GM19035 (cell line): Measurements from ENCODE around the gene LRRC23.
A peak's percentile ranks its signal among the peaks of the same experiment; 100 is the strongest.

Experiments
- ATAC-seq: cut with Tn5 transposase; IDR thresholded peaks from one replicate; pipeline ENCODE4 v1.9.1; 2021; ENCODE audit not compliant: unreplicated experiment

LRRC23 gene

DNA sequence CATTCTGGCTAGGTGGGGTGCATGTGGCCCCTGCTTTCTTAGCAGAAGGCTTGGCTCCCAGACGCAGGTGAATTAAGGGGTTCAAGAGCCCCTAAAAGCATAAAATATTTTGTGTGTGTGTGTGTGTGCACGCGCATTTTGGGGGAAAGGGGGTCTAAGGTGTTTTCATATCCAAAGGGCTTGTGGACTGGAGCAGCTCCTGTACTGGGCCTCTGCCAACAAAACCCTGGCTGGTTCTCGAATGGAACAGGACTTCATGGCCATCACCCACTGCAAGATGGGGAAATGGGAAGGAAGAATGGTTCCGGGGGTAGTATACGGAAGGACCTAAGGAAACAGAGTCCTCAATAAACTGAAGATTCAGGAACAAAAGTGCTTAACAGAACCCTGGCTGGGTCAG is 19.2 kb downstream of the LRRC23 start:
- no peak for ATAC-seq

DNA sequence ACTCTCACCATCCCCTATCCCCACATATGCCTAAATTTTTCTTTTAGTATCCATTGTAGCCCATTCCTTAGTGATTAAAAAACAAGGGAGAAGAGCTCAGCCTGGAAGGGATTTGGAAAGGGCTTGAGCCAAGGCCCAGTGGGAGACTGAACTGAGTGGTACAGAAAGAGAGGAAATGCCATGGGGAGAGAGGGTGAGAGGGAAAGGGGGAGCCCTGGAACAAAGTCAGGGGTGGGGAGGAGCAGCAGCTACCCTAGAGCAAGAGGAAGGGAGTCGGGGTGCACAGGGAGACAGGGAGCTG is 20.6 kb downstream of the LRRC23 start:
- ATAC-seq = no peak

DNA sequence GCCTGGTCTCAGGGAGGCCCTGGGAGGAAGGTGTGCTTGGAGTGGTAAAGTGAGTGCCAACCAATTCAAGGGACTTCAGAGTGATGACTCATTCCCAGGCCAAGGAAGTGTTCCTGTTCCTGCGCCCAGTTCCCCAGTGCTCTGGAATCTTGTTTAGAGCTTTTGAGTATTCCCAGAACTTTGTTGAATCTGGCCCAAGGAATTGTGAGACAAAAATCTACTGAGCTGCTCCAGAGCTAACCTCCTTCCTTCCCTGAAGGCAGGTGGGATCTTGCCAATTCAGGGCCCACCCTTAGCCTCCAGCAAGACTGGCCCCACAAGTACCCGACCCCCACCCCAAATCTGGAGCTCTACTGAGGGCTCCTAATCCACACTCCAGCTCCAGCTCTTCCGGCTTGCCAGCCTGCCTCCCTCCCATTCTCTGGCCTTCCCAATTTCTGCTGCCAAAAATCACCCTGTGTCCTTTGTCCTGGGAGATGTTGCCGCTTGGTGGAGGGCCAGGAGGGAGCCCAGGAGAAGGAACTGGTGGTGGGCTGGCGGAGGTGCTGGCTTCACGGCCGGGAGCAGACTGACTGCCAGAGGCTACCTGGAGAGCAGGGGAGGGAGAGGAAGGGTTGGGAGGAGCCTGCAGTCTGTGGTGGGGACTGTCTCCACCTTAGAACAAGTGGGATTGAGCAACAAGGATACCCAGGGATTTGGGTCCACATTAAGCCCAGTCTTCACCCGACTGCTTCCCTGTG is 21.1 kb downstream of the LRRC23 start:
- ATAC-seq = no peak

DNA sequence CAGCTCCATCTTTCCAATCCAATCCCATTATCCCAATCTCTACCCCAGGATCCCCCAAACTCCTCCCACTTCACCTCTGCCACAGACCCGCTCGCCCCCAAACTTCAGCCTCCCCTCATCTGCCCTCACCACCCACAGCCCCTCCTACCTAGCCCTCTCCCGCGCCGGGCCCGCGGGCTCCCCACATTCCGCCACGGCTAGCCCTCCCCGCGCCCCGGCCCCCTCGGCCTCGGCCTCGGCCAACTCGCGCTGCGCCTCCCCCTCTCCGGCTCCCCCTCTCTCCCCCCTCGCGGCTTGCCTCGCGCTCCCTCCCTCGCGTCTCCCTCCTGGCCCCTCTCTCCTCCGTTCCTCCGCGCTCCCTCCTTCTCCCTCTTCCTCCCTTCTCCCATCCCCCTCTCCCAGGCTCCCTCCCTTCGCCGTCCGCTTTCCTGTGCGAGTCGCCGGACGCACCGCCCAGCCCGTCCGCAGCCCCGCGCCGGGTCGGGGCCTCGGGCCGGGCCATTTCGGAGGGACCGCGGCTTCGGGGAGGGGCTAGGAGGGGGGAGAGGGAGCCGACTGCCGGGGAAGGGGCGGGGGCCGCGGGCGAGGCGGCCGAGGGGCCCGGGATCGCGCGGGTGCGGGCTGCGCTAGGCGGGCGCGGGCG is 22.9 kb downstream of the LRRC23 start, which contains the start of gene ATN1:
Gene ATN1 (plus strand): TSS at position 581 of the 643 bp plus-strand sequence. CDS start 6,043 bp downstream, outside the sequence.
- ATAC-seq = no peak

DNA sequence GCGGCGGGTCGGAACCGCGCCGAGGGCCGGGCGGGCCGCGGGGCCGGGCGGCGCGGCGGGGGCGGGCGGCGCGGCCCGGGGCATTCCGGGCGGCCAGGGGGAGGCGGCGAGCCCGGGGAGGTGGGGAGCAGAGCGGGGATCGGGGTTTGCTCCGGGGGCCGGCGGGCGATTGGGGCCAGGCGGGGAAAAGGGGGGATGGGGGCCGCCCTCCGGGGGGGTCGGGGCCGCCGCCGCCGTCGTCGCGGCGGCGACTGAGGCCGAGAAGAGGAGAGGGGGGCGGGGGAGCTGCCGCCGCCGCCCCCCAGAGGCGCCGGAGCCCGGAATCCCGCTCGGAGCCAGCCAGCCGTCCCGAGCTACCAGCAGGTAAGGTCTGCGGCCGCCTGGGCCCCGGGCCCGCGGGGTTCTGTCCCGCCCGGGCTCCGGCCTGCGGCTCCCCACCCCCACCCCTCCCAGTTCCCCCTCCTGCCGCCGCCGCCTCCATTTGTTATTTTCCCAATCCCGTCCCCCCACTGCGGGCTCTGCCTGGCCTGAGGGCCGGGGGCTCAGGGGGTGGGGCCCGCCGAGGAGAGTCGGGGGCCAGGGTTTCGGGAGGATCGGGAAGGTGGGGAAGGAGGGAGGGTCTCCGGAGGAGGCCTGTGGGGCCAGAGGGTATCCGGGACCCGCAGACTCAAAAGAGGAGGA is 23.5 kb downstream of the LRRC23 start:
- ATAC-seq = no peak

DNA sequence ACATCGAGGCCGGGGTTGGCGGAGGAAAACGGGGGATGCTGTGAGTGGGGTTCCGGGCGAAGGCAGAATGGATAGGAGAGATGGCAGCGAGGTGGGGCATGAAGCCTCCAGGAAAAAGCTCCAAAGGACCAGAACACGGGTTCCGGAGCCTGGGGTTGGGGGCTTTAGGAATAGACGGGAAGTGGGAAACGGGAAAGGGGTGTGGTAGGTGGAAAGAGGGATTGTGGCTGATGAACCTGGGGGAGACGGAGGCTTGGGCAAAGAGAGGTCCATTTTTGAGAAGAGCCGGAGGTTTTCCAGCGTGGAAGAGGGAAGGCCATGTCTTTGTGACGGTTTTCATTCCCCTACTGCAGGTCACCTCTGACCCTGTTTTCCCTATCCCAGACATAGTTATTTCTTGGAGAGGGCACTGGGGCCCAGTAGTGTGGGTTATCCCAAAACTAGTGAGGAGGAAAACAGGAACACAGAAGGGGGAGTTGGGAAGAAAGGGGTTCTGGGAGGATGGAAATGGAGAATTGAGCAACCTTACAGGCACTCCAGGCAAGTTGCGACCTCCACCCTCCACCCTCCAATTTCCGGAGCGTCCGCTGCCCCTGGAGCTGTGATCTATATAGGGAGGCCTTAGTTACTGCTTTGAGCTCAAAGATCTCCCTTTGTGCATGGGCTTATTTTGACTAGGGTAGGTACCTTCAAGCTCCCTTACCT is 24.2 kb downstream of the LRRC23 start:
- ATAC-seq = no peak

DNA sequence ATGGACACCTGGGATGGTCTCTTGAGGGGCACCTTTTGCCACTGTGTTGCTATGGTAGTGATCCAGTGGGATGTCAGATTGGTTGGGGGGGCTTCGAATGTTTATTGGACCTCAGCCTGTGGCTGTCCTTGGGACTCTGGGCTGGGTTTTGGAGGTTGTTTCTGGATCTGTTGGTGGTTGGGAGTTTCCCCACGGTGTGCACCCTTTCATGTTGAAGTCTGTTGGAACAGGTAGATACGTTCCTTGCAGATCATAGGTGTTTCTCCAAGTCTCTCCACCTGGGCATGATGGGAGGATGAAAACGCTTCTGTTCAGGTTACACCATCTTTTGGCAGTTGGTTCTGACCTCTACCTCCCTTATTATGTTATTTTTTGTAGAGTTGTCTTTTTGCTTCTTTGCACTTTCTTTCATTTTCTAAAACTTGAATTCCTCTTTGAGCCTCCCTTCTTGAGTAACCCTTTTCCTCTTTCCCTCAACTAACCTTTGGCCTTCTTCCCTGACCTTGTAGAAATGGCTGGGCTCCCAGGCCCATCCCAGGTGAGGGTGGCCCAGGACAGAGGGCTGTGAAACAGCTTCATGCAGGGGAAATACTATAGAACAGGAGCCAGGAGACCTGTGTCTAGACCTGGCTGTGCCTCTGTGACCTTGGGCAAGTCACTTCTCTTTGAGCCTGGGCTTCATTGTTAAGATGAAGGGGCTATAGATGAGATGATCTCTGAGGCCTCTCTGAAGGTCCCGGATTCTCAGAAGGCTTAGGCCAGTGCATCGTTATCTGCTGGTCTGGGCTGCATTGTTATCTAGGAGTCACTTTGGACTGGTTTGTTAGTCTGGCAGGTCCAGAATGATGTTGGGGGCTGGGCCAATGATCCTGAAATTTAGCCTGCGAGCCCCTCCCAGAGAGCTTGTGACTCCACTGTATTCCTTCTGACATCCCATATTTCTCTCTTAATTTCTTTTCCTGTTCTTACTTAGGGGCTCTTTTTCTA is 25.1 kb downstream of the LRRC23 start:
- no peak for ATAC-seq

DNA sequence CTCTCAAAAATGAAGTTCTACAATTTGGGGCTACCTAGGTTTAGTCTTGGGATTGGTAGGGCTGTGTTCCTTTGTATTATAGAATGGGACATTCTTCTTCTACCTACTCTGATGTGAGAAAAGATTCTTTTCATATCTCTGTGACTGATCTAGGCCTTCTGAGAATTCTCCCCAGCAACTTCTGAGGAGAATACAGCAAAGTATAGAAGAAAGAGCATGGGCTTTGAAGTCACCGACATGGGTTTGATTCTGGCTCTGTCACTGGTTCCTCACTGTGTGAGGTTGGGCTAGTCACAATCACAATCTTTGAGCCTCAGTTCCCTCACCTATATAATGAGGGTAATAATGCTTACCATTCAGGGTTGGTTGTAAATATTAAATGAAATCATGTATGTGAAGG is 28.1 kb downstream of the LRRC23 start:
- ATAC-seq = no peak

DNA sequence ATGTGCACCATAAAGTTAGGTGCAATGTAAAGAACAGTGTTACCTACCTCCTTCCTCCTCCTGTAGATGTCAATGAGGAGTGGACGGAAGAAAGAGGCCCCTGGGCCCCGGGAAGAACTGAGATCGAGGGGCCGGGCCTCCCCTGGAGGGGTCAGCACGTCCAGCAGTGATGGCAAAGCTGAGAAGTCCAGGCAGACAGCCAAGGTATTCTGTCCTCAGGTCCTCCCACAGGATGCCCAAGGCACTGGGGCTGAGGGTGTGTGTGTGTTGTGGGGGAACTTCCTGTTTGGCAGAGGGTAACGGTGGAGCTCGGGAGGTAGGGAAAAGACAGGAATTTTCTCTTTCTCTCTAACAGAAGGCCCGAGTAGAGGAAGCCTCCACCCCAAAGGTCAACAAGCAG is 29.5 kb downstream of the LRRC23 start:
- ATAC-seq = no peak

DNA sequence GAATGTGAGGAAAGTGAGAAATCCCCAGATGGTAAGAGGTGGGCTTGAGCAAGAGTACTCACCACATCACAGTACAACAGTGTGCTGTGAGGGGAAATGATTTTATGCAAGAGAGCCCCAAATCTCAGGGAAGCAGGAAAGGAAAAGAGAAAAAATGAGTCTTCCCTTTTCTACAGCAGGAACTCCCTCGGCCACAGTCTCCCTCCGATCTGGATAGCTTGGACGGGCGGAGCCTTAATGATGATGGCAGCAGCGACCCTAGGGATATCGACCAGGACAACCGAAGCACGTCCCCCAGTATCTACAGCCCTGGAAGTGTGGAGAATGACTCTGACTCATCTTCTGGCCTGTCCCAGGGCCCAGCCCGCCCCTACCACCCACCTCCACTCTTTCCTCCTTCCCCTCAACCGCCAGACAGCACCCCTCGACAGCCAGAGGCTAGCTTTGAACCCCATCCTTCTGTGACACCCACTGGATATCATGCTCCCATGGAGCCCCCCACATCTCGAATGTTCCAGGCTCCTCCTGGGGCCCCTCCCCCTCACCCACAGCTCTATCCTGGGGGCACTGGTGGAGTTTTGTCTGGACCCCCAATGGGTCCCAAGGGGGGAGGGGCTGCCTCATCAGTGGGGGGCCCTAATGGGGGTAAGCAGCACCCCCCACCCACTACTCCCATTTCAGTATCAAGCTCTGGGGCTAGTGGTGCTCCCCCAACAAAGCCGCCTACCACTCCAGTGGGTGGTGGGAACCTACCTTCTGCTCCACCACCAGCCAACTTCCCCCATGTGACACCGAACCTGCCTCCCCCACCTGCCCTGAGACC is 31.0 kb downstream of the LRRC23 start:
- ATAC-seq = no peak

DNA sequence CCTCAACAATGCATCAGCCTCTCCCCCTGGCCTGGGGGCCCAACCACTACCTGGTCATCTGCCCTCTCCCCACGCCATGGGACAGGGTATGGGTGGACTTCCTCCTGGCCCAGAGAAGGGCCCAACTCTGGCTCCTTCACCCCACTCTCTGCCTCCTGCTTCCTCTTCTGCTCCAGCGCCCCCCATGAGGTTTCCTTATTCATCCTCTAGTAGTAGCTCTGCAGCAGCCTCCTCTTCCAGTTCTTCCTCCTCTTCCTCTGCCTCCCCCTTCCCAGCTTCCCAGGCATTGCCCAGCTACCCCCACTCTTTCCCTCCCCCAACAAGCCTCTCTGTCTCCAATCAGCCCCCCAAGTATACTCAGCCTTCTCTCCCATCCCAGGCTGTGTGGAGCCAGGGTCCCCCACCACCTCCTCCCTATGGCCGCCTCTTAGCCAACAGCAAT is 31.6 kb downstream of the LRRC23 start:
- no peak for ATAC-seq

DNA sequence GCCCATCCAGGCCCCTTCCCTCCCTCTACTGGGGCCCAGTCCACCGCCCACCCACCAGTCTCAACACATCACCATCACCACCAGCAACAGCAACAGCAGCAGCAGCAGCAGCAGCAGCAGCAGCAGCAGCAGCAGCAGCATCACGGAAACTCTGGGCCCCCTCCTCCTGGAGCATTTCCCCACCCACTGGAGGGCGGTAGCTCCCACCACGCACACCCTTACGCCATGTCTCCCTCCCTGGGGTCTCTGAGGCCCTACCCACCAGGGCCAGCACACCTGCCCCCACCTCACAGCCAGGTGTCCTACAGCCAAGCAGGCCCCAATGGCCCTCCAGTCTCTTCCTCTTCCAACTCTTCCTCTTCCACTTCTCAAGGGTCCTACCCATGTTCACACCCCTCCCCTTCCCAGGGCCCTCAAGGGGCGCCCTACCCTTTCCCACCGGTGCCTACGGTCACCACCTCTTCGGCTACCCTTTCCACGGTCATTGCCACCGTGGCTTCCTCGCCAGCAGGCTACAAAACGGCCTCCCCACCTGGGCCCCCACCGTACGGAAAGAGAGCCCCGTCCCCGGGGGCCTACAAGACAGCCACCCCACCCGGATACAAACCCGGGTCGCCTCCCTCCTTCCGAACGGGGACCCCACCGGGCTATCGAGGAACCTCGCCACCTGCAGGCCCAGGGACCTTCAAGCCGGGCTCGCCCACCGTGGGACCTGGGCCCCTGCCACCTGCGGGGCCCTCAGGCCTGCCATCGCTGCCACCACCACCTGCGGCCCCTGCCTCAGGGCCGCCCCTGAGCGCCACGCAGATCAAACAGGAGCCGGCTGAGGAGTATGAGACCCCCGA is 32.2 kb downstream of the LRRC23 start:
- peak; percentile 9 for ATAC-seq

DNA sequence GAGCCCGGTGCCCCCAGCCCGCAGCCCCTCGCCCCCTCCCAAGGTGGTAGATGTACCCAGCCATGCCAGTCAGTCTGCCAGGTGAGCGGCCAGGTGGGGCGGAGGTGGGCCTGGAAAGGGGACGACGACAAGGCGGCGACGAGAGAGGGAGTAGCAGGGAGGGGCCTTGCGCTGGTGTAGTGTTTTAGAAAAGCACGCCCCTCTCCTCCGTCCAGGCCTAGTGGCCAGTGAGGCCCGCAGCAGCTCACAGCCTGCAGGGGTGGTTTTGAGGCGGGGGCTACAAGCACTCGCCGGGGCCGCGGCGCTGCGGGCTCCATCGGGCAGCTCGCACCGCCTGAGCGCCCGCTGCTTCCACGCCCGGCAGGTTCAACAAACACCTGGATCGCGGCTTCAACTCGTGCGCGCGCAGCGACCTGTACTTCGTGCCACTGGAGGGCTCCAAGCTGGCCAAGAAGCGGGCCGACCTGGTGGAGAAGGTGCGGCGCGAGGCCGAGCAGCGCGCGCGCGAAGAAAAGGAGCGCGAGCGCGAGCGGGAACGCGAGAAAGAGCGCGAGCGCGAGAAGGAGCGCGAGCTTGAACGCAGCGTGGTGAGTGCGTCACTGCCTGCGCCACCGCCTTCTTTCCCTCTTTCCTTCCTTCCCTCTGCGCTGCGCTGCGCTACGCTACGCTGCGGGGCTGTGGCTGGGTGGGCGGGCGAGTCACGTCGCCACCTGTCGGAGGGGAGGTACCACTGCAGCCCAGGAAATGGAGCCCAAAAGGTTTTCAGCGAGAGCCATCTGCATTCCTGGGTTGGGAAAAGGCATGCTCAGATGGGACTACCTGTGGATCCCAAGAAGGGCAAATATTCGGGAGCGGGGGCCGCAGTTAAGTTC is 33.1 kb downstream of the LRRC23 start:
- ATAC-seq = peak; percentile 93

DNA sequence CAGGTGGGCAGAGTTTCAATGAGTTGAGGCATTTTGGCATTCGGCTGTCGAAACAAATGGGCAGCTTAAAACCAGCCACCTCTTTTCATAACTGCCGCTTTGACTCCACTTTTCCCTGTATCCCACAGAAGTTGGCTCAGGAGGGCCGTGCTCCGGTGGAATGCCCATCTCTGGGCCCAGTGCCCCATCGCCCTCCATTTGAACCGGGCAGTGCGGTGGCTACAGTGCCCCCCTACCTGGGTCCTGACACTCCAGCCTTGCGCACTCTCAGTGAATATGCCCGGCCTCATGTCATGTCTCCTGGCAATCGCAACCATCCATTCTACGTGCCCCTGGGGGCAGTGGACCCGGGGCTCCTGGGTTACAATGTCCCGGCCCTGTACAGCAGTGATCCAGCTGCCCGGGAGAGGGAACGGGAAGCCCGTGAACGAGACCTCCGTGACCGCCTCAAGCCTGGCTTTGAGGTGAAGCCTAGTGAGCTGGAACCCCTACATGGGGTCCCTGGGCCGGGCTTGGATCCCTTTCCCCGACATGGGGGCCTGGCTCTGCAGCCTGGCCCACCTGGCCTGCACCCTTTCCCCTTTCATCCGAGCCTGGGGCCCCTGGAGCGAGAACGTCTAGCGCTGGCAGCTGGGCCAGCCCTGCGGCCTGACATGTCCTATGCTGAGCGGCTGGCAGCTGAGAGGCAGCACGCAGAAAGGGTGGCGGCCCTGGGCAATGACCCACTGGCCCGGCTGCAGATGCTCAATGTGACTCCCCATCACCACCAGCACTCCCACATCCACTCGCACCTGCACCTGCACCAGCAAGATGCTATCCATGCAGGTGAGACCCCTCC is 34.0 kb downstream of the LRRC23 start:
- ATAC-seq = no peak

DNA sequence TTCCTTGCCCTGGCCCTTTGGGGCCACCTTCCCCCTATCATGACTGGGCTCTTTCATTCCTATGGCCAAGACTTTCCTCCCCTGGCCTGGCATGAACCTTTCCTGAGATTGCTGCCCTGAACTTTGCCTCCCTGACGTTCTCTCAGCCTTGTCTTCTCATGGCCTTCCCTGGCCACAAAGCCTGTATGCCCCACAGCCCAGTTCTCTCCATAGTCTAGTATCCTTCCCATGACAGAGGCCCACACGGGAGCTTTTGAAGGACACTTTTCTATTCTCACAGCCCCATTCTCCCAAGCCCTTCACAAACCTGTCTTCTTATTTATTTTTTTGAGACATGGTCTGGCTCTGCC is 34.5 kb downstream of the LRRC23 start:
- ATAC-seq = no peak

DNA sequence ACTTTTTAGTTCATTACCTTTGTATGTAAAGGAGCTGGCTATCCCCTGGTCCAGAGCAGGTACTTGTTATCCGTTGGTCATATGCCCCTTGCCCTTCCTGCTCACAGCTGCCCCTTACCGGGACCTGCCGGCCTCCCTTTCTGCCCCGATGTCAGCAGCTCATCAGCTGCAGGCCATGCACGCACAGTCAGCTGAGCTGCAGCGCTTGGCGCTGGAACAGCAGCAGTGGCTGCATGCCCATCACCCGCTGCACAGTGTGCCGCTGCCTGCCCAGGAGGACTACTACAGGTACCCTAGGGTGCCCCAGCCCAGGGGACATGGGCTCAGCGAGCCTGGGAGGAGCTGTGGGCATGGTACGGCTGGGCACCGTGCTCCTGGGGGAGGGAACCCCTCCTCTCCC is 36.6 kb downstream of the LRRC23 start:
- no peak for ATAC-seq

DNA sequence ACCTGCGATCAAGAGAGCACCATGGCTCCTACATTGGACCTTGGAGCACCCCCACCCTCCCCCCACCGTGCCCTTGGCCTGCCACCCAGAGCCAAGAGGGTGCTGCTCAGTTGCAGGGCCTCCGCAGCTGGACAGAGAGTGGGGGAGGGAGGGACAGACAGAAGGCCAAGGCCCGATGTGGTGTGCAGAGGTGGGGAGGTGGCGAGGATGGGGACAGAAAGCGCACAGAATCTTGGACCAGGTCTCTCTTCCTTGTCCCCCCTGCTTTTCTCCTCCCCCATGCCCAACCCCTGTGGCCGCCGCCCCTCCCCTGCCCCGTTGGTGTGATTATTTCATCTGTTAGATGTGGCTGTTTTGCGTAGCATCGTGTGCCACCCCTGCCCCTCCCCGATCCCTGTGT is 37.2 kb downstream of the LRRC23 start:
- no peak for ATAC-seq
